Transverse colon (tissue), 4 donors: ENCODE results near the gene NENF. TPM values are rescaled to one million over a fixed set of nuclear protein-coding genes. Genes with fewer than 3 reads are reported as not detected.

Source experiments
- DNase-seq: peaks from one replicate; pipeline ENCODE4 v3.0.0-alpha.2; 2019
- H3K27ac ChIP-seq, 4 donors: fragments of 200-600 bp; sonication (generic); 2 replicates each; pipeline ENCODE4 v1.5.1; 2016 to 2018; ENCODE audit warnings: inconsistent platforms in 4 of 4
- H3K27me3 ChIP-seq: fragments of 200-600 bp; sonication (generic); 2 replicates; pipeline ENCODE4 v1.5.1; 2017; ENCODE audit warnings: inconsistent platforms
- H3K36me3 ChIP-seq, 4 donors: fragments of 200-600 bp; sonication (generic); 2 replicates each; pipeline ENCODE4 v1.5.1; 2017 to 2019; ENCODE audit warnings: inconsistent platforms in 4 of 4
- H3K4me1 ChIP-seq, 4 donors: fragments of 200-600 bp; sonication (generic); 2 replicates each; pipeline ENCODE4 v1.5.1; 2017 to 2020; ENCODE audit warnings: inconsistent platforms in 4 of 4
- H3K4me3 ChIP-seq, 4 donors: fragments of 200-600 bp; sonication (generic); 1 replicate in 1 of 4; 2 replicates in 3 of 4; pipeline versions ENCODE4 v1.5.1 to v1.6.1; 2017 to 2019; ENCODE audit warnings: inconsistent platforms in 4 of 4
- H3K9me3 ChIP-seq, 2 donors: fragments of 200-600 bp; sonication (generic); 2 replicates each; pipeline ENCODE4 v1.5.1; 2017 to 2019; ENCODE audit warnings: inconsistent platforms in 2 of 2
- CTCF ChIP-seq, 5 experiments: fragments of 200-600 bp in 3 of 5; fragments of 450-650 bp in 2 of 5; sonication (generic) in 3 of 5; IDR thresholded peaks; 1 replicate in 2 of 5; 2 replicates in 3 of 5; pipeline ENCODE4 v1.5.1; 2016 to 2017; ENCODE audit warnings: antibody characterized with exemption in 5 of 5, inconsistent platforms in 3 of 5, mild to moderate bottlenecking in 2 of 5, moderate library complexity in 1 of 5
- EP300 ChIP-seq: sonication (generic); formaldehyde crosslinking; IDR thresholded peaks from one replicate; pipeline ENCODE4 v1.6.1; 2017; ENCODE audit warnings: antibody characterized with exemption, low read depth
- POLR2A ChIP-seq: fragments of 450-650 bp; IDR thresholded peaks from one replicate; pipeline ENCODE4 v1.6.1; 2016; ENCODE audit warnings: antibody characterized with exemption, mild to moderate bottlenecking, moderate library complexity
- POLR2AphosphoS5 ChIP-seq, 3 donors: sonication (generic); formaldehyde crosslinking; IDR thresholded peaks; one replicate each; pipeline ENCODE4 v1.6.1; 2016; ENCODE audit warnings: antibody characterized with exemption in 3 of 3
- WGBS, 2 donors: methylation state at CpG; one replicate each; pipeline ENCODE4 v1.1.5; 2018; ENCODE audit warnings: low coverage in 1 of 2; 5-methylcytosine and 5-hydroxymethylcytosine counted together
- in situ Hi-C, 4 donors: fragments of 200-750 bp; cut with MboI; loops; one replicate each; pipeline versions ENCODE4 v1.15.0 to v1.15.1; 2017; ENCODE audit warnings: low sequenced_read_pairs in 3 of 4, low pct_ligation_motif_present in 1 of 4, low pct_unique_long_range_greater_than_20kb in 1 of 4
- intact Hi-C: fragments of 100-400 bp; cut with DNase I; formaldehyde crosslinking; loops from one replicate; pipeline ENCODE4 v1.15.1; 2023; ENCODE audit warnings: low total_unique reads
- total RNA-seq, 4 donors: library from RNA; depleted of rRNA; stranded (reverse); fragments of >200 nt; gene quantifications; one replicate each; pipeline ENCODE4 v1.1.0, GENCODE V29; 2016

Gene NENF
- total RNA-seq, 4 donors from 2014 or later, result 24.2 to 91.5 (median 35.7) TPM

GRCh38 chr1:212447478-212447877 lies 14.8 kb downstream of the NENF start:
- Histone ChIP-seq H3K36me3 (peaks cover 0 to 4% (median 0%) of the 10 kb centered on the region in 4 donors), H3K27ac (no peak overlapping the region), H3K27me3 (no peaks in the 10 kb centered on the region), H3K9me3 (no peaks in the 10 kb centered on the region), H3K4me1 (peaks cover 0 to 1% (median 0%) of the 10 kb centered on the region in 4 donors), H3K4me3 (no peak overlapping the region)
- DNase-seq, result no peak
- WGBS, 2 donors, result 82% methylated on average over 2 of the region's 2 CpGs; no CpG with 5 or more reads in 1 of the 2 donors
- intact Hi-C loops (no loop called here), in situ Hi-C loops (loop anchor here in 1 of 4 donors (25.0 kb wide), 1 partner anchor 760 kb away; the partner anchor contains the start of gene NEK2)
- TF ChIP-seq POLR2A, result no peak
- TF ChIP-seq POLR2AphosphoS5 (IDR thresholded peaks at IDR 0.05), result no peak
- TF ChIP-seq EP300, result no peak
- TF ChIP-seq CTCF (IDR thresholded peaks at IDR 0.05), result no peak

- Histone ChIP-seq H3K9me3 (no peaks in the 10 kb centered on the region), H3K27me3 (no peaks in the 10 kb centered on the region), H3K4me3 (no peak overlapping the region), H3K36me3 (peaks cover 0 to 4% (median 0%) of the 10 kb centered on the region in 4 donors), H3K4me1 (peaks cover 0 to 8% (median 1%) of the 10 kb centered on the region in 4 donors), H3K27ac (no peak overlapping the region)
- intact Hi-C loops (no loop called here), in situ Hi-C loops (loop anchor here (10.0 to 25.0 kb wide), 5 partner anchors 76 to 763 kb away; partner anchors contain the start of gene NEK2 (in 1 of the 4))
- no peak for TF ChIP-seq POLR2AphosphoS5 (IDR thresholded peaks at IDR 0.05)
- 78% methylated on average over 4 of the region's 4 CpGs; no CpG with 5 or more reads in 1 of the 2 donors for WGBS, 2 donors
- no peak for DNase-seq
These were observed 17.7 kb downstream of the NENF start for GRCh38 chr1:212450331-212450881.

- no peak for TF ChIP-seq POLR2A
- no peak for TF ChIP-seq EP300
- TF ChIP-seq CTCF (IDR thresholded peaks at IDR 0.05), result no peak
- no peak for TF ChIP-seq POLR2AphosphoS5 (IDR thresholded peaks at IDR 0.05)
- 83 to 96% methylated on average over 3 to 6 of the region's 6 CpGs for WGBS, 2 donors
- no peaks in the 10 kb centered on the region for H3K27me3 ChIP-seq
- peaks cover 0 to 14% (median 3%) of the 10 kb centered on the region in 4 donors for H3K4me1 ChIP-seq
- H3K36me3 ChIP-seq, result no peaks in the 10 kb centered on the region
- no peak overlapping the region for H3K27ac ChIP-seq
- no peak for DNase-seq
- in situ Hi-C loops (loop anchor here (10.0 to 25.0 kb wide), 5 partner anchors 77 to 764 kb away; partner anchors contain the start of gene NEK2 (in 1 of the 4)), intact Hi-C loops (no loop called here)
- H3K4me3 ChIP-seq, result no peak overlapping the region
- no peaks in the 10 kb centered on the region for H3K9me3 ChIP-seq
These were observed 18.9 kb downstream of the NENF start for GRCh38 chr1:212451416-212452322.

- in situ Hi-C loops, result loop anchor here (10.0 to 25.0 kb wide), 5 partner anchors 78 to 765 kb away; partner anchors contain the start of gene NEK2 (in 1 of the 4)
- Histone ChIP-seq H3K27ac (no peak overlapping the region), H3K9me3 (no peaks in the 10 kb centered on the region), H3K4me3 (no peak overlapping the region), H3K4me1 (peaks cover 0 to 14% (median 3%) of the 10 kb centered on the region in 4 donors), H3K27me3 (no peaks in the 10 kb centered on the region), H3K36me3 (no peaks in the 10 kb centered on the region)
- no peak for DNase-seq
- TF ChIP-seq POLR2A (no peak), POLR2AphosphoS5 (IDR thresholded peaks at IDR 0.05) (no peak), EP300 (no peak), CTCF (IDR thresholded peaks at IDR 0.05) (no peak)
- WGBS, 2 donors, result 67 to 71% methylated on average over 10 to 15 of the region's 15 CpGs
- intact Hi-C loops, result no loop called here
These were observed 19.8 kb downstream of the NENF start for GRCh38 chr1:212452323-212453155.
